Vagina (tissue), 2 donors: ENCODE measurements around the gene ELN. TPM values are rescaled to one million over a fixed set of nuclear protein-coding genes. Genes with fewer than 3 reads are reported as not detected.
A peak's percentile ranks its signal among the peaks of the same experiment; 100 is the strongest.

Source experiments
- DNase-seq, 2 donors: peaks; one replicate each; pipeline ENCODE4 v3.0.0-alpha.2; 2017; ENCODE audit errors: extremely low spot score in 2 of 2
- H3K27ac ChIP-seq: fragments of 200-600 bp; sonication (generic); one replicate; pipeline ENCODE4 v1.5.1; 2019
- H3K27me3 ChIP-seq: fragments of 200-600 bp; sonication (generic); one replicate; pipeline ENCODE4 v1.5.1; 2019
- H3K36me3 ChIP-seq, 2 donors: fragments of 200-600 bp; sonication (generic); one replicate each; pipeline ENCODE4 v1.5.1; 2017 to 2019
- H3K4me1 ChIP-seq: fragments of 200-600 bp; sonication (generic); one replicate; pipeline ENCODE4 v1.5.1; 2019
- H3K4me3 ChIP-seq, 2 donors: fragments of 200-600 bp; sonication (generic); 1 replicate in 1 of 2; 2 replicates in 1 of 2; pipeline ENCODE4 v1.5.1; 2016 to 2019
- H3K9me3 ChIP-seq: fragments of 200-600 bp; sonication (generic); one replicate; pipeline ENCODE4 v1.5.1; 2019
- CTCF ChIP-seq, 3 experiments: fragments of 450-650 bp in 2 of 3; fragments of 200-600 bp in 1 of 3; sonication (generic) in 1 of 3; IDR thresholded peaks; one replicate each; pipeline ENCODE4 v1.5.1; 2017 to 2019; ENCODE audit warnings: antibody characterized with exemption in 3 of 3, mild to moderate bottlenecking in 2 of 3, moderate library complexity in 2 of 3
- POLR2A ChIP-seq, 2 donors: fragments of 450-650 bp; IDR thresholded peaks; one replicate each; pipeline ENCODE4 v1.6.1; 2017; ENCODE audit warnings: antibody characterized with exemption in 2 of 2, mild to moderate bottlenecking in 2 of 2, moderate library complexity in 2 of 2
- POLR2AphosphoS5 ChIP-seq, 2 donors: sonication (generic); formaldehyde crosslinking; IDR thresholded peaks; one replicate each; pipeline ENCODE4 v1.9.0; 2017; ENCODE audit warnings: antibody characterized with exemption in 2 of 2, mild to moderate bottlenecking in 2 of 2, low read depth in 1 of 2; ENCODE audit not compliant: insufficient read depth in 1 of 2
- intact Hi-C: fragments of 100-400 bp; cut with DNase I; formaldehyde crosslinking; loops from one replicate; pipeline ENCODE4 v1.15.1; 2023
- total RNA-seq: library from RNA; depleted of rRNA; stranded (reverse); fragments of >200 nt; gene quantifications from one replicate; pipeline ENCODE4 v1.2.3, GENCODE V29; 2016

ELN gene
- total RNA-seq, 1 donor from 2014 or later, result 38.3 TPM

- Histone ChIP-seq H3K27ac (peak overlapping the region; percentile 88), H3K36me3 (no peaks in the 10 kb centered on the region), H3K4me3 (peak overlapping the region; percentile 40 to 45), H3K4me1 (peaks cover 59% of the 10 kb centered on the region), H3K27me3 (no peaks in the 10 kb centered on the region), H3K9me3 (no peaks in the 10 kb centered on the region)
- no peak for DNase-seq
- intact Hi-C loops, result loop anchor here (2.0 kb wide), 1 partner anchor 26 kb away; no protein-coding TSS in a partner anchor
- TF ChIP-seq POLR2A (IDR thresholded peaks at IDR 0.05), result peak in 1 of 2 donors; percentile 21
- TF ChIP-seq POLR2AphosphoS5 (IDR thresholded peaks at IDR 0.05; ENCODE audit: insufficient read depth in 1 of 2, low read depth in 1 of 2), result peak in 1 of 2 donors; percentile 69
- no peak for TF ChIP-seq CTCF (IDR thresholded peaks at IDR 0.05)
These were observed 66.5 kb downstream of the ELN start for GRCh38 chr7:74094224-74095101.

- DNase-seq, result no peak
- no peaks in the 10 kb centered on the region for H3K27me3 ChIP-seq
- H3K27ac ChIP-seq, result peak overlapping the region; percentile 88
- peaks cover 59% of the 10 kb centered on the region for H3K4me1 ChIP-seq
- intact Hi-C loops, result loop anchor here (2.0 kb wide), 1 partner anchor 26 kb away; no protein-coding TSS in a partner anchor
- peak overlapping the region in 1 of 2 donors; percentile 45 for H3K4me3 ChIP-seq
- TF ChIP-seq POLR2AphosphoS5 (IDR thresholded peaks at IDR 0.05; ENCODE audit: insufficient read depth in 1 of 2, low read depth in 1 of 2), result no peak
- TF ChIP-seq CTCF (IDR thresholded peaks at IDR 0.05), result no peak
- TF ChIP-seq POLR2A (IDR thresholded peaks at IDR 0.05), result no peak
- H3K9me3 ChIP-seq, result no peaks in the 10 kb centered on the region
- no peaks in the 10 kb centered on the region for H3K36me3 ChIP-seq
These were observed 67.2 kb downstream of the ELN start for GRCh38 chr7:74095135-74095534.

GRCh38 chr7:74097937-74098614 is 70.1 kb downstream of the ELN start:
- no peaks in the 10 kb centered on the region for H3K27me3 ChIP-seq
- H3K9me3 ChIP-seq, result no peaks in the 10 kb centered on the region
- H3K27ac ChIP-seq, result peak overlapping the region; percentile 88
- H3K4me1 ChIP-seq, result peaks cover 49% of the 10 kb centered on the region
- H3K4me3 ChIP-seq, result no peak overlapping the region
- intact Hi-C loops, result no loop called here
- H3K36me3 ChIP-seq, result no peaks in the 10 kb centered on the region
- DNase-seq, result no peak
- peak; percentile 69 to 71 for TF ChIP-seq POLR2AphosphoS5 (IDR thresholded peaks at IDR 0.05; ENCODE audit: insufficient read depth in 1 of 2, low read depth in 1 of 2)
- TF ChIP-seq CTCF (IDR thresholded peaks at IDR 0.05), result no peak
- TF ChIP-seq POLR2A (IDR thresholded peaks at IDR 0.05), result peak in 1 of 2 donors; percentile 25

- peak overlapping the region; percentile 88 for H3K27ac ChIP-seq
- H3K4me3 ChIP-seq, result no peak overlapping the region
- H3K4me1 ChIP-seq, result peaks cover 40% of the 10 kb centered on the region
- no peaks in the 10 kb centered on the region for H3K27me3 ChIP-seq
- no peaks in the 10 kb centered on the region for H3K36me3 ChIP-seq
- intact Hi-C loops, result no loop called here
- no peak for DNase-seq
- TF ChIP-seq POLR2AphosphoS5 (IDR thresholded peaks at IDR 0.05; ENCODE audit: insufficient read depth in 1 of 2, low read depth in 1 of 2), result no peak
- TF ChIP-seq CTCF (IDR thresholded peaks at IDR 0.05), result no peak
- no peak for TF ChIP-seq POLR2A (IDR thresholded peaks at IDR 0.05)
- no peaks in the 10 kb centered on the region for H3K9me3 ChIP-seq
These were observed 71.1 kb downstream of the ELN start for GRCh38 chr7:74099031-74099430.
